Activated naive CD4-positive, alpha-beta T cell treated with anti-CD3 and anti-CD28 coated beads, Interleukin-2, amount 50 U/mL, for 72 hours (primary cell): Measurements from ENCODE around the gene CELSR2. TPM values are rescaled to one million over a fixed set of nuclear protein-coding genes. Genes with fewer than 3 reads are reported as not detected.

Experiments used
- ATAC-seq, 2 donors: fragments of 150-1000 bp; cut with Tn5 transposase; 2 replicates each; pipeline ENCODE4 v1.10.0; 2021; ENCODE audit warnings: mild to moderate bottlenecking in 2 of 2, moderate library complexity in 2 of 2
- DNase-seq, 2 donors: peaks; one replicate each; pipeline ENCODE4 v3.0.0; 2021 to 2022; ENCODE audit warnings: low spot score in 2 of 2
- H3K27ac Mint-ChIP-seq, 2 donors: one replicate each; pipeline ENCODE4 v1.8.0; 2022; ENCODE audit warnings: mild to moderate bottlenecking in 2 of 2, mixed read lengths in 2 of 2
- H3K36me3 Mint-ChIP-seq, 2 donors: one replicate each; pipeline ENCODE4 v1.8.0; 2022; ENCODE audit warnings: mixed read lengths in 2 of 2
- H3K9me3 Mint-ChIP-seq, 2 donors: one replicate each; pipeline ENCODE4 v1.8.0; 2022; ENCODE audit warnings: mixed read lengths in 2 of 2
- total RNA-seq, 2 donors: library from RNA; stranded (reverse); gene quantifications; one replicate each; pipeline ENCODE4 v1.2.3, GENCODE V29; 2022

Gene CELSR2
- total RNA-seq, 2 donors from 2014 or later = 0.39 to 3.9 TPM

DNA sequence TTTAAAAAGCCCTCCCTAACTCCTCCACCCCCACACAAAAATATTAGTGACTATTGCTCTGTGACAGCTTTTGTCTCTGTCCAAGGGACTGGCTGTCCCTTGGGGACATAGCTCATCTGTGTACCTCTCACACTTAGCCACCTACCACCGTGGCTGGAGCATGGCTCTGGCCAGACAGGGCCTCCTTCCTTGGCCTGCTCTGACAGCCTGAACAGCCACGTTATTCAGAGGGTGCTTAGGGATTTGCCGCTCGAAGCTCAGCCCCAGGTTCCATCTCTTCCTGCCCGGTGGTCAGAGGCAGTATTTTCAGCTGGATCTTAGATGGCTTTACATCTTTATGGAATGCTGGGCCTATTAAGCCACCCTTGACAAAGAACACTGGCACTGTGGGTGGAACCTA lies 6.1 kb upstream of the CELSR2 start:
- Mint-ChIP-seq H3K27ac (peak overlapping the region in 1 of 2 donors; percentile 14), H3K36me3 (no peaks in the 10 kb centered on the region), H3K9me3 (no peaks in the 10 kb centered on the region)
- peak in 1 of 2 donors; percentile 41 for DNase-seq
- no peak for ATAC-seq

DNA sequence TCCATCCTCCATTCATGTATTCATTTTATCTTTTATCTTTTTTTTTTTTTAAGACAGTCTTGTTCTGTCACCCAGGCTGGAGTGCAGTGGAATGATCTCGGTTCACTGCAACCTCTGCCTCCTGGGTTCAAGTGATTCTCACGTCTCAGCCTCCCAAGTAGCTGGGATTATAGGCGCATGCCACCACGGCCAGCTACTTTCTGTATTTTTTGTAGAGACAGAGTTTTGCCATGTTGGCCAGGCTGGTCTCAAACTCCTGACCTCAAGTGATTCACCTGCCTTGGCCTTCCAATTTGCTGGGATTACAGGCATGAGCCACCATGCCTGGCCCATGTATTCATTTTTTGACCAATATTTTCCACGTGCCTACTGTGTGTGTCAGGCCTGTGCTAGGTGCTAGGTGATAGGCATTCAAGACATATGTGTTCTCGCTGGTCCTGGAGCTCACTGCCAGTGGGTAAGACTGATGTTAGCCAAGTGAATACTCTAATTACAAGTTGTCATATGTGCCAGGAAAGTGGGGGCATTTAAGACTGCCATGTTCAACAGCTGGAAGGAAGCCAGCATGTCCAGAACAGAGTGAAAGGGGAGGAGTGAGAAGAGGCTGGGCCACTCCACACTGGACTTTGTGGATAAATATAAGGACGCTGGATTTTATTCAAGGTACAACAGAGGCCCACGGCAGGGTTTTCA lies 5.3 kb upstream of the CELSR2 start:
- H3K9me3 Mint-ChIP-seq = no peaks in the 10 kb centered on the region
- DNase-seq (no peak), ATAC-seq (no peak)
- H3K27ac Mint-ChIP-seq = no peak overlapping the region
- H3K36me3 Mint-ChIP-seq = no peaks in the 10 kb centered on the region

DNA sequence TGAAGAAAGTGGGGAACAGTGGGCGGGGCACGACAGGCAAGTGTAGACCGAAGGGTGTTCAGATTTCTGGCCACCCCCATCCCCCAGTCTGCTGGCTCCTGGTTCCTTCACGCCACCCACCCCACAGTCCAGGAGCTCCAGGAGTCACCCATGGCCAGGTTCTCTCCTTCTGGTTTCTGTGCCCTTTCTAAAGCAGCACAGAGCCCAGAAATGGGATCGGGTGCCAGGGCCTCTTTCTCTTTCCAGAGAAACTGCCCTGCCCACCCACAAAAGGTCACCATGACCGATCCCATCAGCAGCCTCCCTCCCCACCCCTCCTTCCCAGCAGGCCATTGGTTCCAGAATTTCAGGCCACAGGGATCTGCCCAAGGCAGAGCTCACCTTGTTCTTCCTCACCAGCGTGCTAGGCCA lies 3.2 kb upstream of the CELSR2 start:
- Mint-ChIP-seq H3K27ac (no peak overlapping the region), H3K36me3 (no peaks in the 10 kb centered on the region), H3K9me3 (no peaks in the 10 kb centered on the region)
- ATAC-seq (no peak), DNase-seq (peak in 1 of 2 donors; percentile 26)

DNA sequence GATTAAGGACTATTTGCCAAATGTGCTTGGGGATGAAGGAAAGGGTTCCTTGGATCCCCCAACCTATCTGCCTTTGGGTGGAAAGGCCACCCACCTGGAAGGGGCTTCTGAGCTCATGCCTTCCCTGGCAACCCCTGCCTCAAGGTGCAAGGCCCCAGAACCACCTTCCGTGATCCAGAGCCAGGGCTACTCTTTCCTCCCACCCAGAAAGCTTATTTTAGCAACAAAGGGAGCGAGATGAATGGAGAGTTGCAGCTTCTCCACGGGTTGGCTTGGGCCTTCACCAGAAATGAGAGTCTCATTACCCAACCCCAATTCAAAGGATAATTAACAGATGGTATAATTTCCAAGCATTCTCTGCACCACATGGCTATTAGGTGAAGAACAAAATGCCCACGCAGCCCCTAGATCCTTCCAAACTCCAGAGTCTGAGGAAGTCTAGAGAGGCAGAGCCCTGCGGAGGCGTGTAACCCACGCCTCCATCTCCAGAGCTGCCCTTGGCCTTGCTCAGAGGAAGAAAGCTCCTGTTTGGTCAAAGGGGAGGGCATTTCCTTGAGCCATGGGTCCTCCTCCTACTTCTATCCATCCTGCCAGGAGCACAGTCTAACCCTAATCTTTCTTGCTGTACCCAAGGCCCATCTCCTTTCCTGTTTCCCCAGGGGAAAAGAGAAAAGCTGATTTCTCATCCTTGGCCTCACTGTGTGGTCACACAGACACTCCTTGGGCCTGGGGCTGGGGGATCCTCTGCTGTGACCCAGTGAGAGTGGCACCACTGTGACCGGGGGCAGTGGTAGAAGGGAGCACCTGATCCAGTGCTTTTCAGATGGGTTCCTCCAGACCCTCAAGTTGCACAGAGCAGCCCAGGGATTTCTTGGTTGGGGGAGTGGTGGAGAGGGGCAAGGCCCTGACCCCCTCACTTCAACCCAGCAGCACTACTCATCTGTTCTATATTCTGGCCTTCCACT lies 1.7 kb upstream of the CELSR2 start:
- Mint-ChIP-seq H3K27ac (no peak overlapping the region), H3K9me3 (no peaks in the 10 kb centered on the region), H3K36me3 (no peaks in the 10 kb centered on the region)
- ATAC-seq = no peak
- DNase-seq = no peak

DNA sequence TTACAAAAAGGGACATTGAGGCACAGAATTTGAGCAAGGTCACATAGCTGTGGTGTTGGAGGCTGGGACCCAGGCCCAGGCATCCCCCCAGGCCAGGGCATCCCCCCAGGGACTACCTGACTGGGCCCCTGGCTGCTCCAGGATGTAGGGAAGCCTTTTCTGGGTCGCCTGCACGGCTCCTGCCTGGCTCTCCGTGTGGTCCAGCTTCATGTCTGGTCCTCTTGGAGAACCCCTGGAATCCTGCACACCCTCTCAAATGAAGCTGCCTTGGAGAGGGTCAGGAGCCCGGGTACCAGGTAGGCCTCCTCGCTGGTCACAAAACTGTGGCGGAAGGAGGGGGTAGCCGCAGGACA lies 919 bp upstream of the CELSR2 start:
- DNase-seq (no peak), ATAC-seq (no peak)
- Mint-ChIP-seq H3K36me3 (no peaks in the 10 kb centered on the region), H3K9me3 (no peaks in the 10 kb centered on the region), H3K27ac (no peak overlapping the region)

DNA sequence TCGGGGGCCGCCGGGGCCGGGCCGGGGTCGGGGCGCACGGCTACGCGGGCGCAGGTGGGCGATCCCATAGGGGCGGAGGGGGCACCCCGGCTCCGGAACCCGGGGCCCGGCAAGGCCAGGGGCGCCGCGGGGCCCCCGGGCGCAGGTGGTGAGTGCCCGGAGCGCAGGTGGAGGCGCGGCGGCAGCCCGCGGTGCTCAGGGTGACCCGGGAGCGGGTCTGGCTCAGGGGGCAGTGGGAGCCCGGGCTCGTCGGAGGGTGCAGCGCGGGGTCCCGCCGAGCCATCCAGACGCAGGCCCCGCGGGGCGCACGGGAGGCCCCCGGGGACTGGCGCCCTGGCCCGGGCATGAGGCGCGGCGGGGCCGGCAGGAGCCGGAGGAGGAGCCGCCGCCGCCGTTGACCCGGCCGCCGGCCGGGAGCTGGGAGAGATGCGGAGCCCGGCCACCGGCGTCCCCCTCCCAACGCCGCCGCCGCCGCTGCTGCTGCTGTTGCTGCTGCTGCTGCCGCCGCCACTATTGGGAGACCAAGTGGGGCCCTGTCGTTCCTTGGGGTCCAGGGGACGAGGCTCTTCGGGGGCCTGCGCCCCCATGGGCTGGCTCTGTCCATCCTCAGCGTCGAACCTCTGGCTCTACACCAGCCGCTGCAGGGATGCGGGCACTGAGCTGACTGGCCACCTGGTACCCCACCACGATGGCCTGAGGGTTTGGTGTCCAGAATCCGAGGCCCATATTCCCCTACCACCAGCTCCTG lies 489 bp downstream of the CELSR2 start:
- H3K27ac Mint-ChIP-seq = no peak overlapping the region
- H3K36me3 Mint-ChIP-seq = no peaks in the 10 kb centered on the region
- no peak for DNase-seq
- no peaks in the 10 kb centered on the region for H3K9me3 Mint-ChIP-seq
- peak; percentile 44 to 51 for ATAC-seq

DNA sequence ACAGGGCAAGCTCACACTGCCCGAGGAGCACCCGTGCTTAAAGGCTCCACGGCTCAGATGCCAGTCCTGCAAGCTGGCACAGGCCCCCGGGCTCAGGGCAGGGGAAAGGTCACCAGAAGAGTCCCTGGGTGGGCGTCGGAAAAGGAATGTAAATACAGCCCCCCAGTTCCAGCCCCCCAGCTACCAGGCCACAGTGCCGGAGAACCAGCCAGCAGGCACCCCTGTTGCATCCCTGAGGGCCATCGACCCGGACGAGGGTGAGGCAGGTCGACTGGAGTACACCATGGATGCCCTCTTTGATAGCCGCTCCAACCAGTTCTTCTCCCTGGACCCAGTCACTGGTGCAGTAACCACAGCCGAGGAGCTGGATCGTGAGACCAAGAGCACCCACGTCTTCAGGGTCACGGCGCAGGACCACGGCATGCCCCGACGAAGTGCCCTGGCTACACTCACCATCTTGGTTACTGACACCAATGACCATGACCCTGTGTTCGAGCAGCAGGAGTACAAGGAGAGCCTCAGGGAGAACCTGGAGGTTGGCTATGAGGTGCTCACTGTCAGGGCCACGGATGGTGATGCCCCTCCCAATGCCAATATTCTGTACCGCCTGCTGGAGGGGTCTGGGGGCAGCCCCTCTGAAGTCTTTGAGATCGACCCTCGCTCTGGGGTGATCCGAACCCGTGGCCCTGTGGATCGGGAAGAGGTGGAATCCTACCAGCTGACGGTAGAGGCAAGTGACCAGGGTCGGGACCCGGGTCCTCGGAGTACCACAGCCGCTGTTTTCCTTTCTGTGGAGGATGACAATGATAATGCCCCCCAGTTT lies 1.3 kb downstream of the CELSR2 start:
- H3K36me3 Mint-ChIP-seq = no peaks in the 10 kb centered on the region
- no peak overlapping the region for H3K27ac Mint-ChIP-seq
- no peaks in the 10 kb centered on the region for H3K9me3 Mint-ChIP-seq
- ATAC-seq = no peak
- no peak for DNase-seq

DNA sequence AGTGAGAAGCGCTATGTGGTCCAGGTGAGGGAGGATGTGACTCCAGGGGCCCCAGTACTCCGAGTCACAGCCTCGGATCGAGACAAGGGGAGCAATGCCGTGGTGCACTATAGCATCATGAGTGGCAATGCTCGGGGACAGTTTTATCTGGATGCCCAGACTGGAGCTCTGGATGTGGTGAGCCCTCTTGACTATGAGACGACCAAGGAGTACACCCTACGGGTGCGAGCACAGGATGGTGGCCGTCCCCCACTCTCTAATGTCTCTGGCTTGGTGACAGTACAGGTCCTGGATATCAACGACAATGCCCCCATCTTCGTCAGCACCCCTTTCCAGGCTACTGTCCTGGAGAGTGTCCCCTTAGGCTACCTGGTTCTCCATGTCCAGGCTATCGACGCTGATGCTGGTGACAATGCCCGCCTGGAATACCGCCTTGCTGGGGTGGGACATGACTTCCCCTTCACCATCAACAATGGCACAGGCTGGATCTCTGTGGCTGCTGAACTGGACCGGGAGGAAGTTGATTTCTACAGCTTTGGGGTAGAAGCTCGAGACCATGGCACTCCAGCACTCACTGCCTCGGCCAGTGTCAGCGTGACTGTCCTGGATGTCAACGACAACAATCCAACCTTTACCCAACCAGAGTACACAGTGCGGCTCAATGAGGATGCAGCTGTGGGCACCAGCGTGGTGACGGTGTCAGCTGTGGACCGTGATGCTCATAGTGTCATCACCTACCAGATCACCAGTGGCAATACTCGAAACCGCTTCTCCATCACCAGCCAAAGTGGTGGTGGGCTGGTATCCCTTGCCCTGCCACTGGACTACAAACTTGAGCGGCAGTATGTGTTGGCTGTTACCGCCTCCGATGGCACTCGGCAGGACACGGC lies 2.2 kb downstream of the CELSR2 start:
- no peaks in the 10 kb centered on the region for H3K36me3 Mint-ChIP-seq
- DNase-seq (no peak), ATAC-seq (no peak)
- no peak overlapping the region for H3K27ac Mint-ChIP-seq
- H3K9me3 Mint-ChIP-seq = no peaks in the 10 kb centered on the region

DNA sequence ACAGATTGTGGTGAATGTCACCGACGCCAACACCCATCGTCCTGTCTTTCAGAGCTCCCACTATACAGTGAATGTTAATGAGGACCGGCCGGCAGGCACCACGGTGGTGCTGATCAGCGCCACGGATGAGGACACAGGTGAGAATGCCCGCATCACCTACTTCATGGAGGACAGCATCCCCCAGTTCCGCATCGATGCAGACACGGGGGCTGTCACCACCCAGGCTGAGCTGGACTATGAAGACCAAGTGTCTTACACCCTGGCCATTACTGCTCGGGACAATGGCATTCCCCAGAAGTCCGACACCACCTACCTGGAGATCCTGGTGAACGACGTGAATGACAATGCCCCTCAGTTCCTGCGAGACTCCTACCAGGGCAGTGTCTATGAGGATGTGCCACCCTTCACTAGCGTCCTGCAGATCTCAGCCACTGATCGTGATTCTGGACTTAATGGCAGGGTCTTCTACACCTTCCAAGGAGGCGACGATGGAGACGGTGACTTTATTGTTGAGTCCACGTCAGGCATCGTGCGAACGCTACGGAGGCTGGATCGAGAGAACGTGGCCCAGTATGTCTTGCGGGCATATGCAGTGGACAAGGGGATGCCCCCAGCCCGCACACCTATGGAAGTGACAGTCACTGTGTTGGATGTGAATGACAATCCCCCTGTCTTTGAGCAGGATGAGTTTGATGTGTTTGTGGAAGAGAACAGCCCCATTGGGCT lies 3.0 kb downstream of the CELSR2 start:
- H3K27ac Mint-ChIP-seq = no peak overlapping the region
- ATAC-seq = no peak
- no peaks in the 10 kb centered on the region for H3K9me3 Mint-ChIP-seq
- no peak for DNase-seq
- no peaks in the 10 kb centered on the region for H3K36me3 Mint-ChIP-seq

DNA sequence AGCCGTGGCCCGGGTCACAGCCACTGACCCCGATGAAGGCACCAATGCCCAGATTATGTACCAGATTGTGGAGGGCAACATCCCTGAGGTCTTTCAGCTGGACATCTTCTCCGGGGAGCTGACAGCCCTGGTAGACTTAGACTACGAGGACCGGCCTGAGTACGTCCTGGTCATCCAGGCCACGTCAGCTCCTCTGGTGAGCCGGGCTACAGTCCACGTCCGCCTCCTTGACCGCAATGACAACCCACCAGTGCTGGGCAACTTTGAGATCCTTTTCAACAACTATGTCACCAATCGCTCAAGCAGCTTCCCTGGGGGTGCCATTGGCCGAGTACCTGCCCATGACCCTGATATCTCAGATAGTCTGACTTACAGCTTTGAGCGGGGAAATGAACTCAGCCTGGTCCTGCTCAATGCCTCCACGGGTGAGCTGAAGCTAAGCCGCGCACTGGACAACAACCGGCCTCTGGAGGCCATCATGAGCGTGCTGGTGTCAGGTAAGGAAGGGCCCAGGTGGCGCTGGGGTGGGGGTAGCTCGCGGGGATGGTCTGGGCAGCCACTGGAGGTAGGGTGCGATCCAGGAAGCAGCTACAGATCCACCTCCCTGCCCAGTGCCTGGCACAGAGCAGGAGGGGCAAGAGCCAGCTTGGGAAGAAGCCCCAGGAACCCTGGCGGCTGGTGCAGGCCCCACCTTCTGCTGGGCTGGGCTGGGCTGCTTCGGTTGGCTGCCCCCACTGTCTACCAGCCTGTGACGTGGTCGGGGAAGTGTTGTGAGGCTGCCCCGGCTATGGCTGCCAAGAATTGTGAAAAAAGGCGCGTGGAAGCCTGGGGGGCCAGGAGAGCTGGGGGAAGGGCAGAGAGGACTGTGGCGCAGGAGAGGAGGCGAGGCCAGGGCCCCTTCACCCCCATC lies 3.8 kb downstream of the CELSR2 start:
- Mint-ChIP-seq H3K36me3 (no peaks in the 10 kb centered on the region), H3K27ac (no peak overlapping the region), H3K9me3 (no peaks in the 10 kb centered on the region)
- DNase-seq (no peak), ATAC-seq (no peak)

DNA sequence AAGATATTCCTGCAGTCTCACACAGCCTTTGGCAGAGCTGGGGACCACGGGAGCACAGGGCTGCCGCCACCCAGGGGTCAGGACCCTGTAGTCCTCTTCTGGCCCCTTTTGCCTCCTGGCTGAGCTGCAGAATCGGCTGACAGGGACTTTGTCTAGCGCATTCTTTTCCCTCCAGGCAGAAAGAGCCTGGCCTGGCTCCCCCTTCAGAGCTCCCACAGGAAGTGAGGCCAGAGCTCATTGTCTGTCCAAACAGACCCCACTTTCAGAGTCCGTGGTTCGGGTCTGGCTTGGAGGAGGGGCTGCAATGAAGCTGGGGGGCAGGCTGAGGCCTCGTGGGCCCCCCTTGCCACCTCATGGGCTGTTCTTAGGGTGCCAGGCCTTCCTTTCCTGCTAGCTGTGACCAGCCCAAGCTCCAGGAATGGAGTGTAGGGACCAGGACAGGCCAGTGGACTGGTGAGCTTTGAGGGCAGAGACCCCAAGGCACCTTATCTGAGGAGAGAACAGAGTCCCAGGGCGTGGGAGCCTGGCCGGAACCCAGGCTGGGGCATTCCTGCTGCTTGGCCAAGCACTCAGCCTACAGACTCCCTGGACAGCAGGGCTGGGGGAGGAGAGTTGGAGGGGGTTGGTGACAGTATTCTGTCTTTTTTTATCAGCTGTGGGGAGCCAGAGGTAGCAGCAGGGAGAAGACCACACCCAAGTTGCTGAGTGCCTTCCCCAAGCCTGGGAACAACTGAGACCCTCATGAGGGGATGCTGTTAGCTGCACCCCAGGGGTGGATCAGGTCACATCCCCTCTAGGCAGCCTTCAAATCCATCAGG lies 4.7 kb downstream of the CELSR2 start:
- ATAC-seq = no peak
- Mint-ChIP-seq H3K9me3 (no peaks in the 10 kb centered on the region), H3K36me3 (no peaks in the 10 kb centered on the region), H3K27ac (peak overlapping the region in 1 of 2 donors; percentile 29)
- no peak for DNase-seq

DNA sequence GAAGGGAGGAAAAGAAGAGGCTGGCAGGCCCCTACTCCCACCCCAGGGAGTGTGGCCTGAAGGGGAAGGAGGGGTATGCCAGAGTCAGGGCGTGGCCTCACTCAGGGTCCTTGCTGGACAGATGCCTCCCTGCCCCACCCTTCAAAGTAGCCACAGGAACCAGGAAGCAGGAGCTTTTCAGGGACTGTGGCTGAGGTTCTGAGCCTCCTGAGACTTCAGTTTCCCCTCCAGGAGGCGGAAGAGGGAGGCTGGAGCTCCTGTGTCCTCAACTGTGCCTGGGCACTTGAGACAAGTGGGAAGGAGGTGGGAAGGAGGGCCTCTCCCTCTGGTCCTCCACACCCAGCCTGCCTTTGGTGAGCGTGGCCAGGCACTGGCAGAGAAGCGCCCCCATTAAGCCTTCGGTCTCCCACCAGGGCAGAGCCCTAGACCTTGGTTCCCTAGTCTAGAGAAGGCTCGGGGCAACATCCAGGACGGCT lies 5.3 kb downstream of the CELSR2 start:
- Mint-ChIP-seq H3K9me3 (no peaks in the 10 kb centered on the region), H3K27ac (no peak overlapping the region), H3K36me3 (no peaks in the 10 kb centered on the region)
- DNase-seq = no peak
- ATAC-seq = no peak

DNA sequence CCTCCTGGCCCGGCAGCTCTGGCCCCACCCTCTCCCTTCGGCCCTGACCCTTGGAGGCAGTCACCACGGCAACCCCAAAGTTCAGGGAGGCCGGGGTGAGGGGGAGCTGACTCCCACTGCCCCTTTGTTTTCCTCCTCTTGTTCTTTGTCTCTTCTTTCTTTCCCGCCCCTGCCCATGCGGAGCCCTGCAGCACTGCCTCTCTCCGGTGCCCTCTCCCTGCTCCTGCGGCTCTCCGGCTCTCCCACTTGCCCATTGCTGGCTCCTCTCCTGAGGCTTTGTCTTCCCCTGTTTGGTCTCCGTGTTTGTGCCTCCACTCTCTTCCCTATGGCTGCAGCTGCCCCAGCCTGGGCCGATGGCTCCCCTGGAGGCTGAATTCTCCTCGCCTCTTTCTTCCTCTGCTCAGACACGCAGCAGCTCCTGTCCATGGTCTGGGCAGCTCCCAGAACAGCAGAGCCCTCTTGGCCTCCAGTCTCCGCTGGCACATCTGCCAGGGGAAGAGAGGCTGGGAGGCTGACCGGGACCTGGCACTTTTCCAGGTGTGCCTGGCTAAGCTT lies 5.8 kb downstream of the CELSR2 start:
- Mint-ChIP-seq H3K36me3 (no peaks in the 10 kb centered on the region), H3K9me3 (no peaks in the 10 kb centered on the region), H3K27ac (no peak overlapping the region)
- ATAC-seq = no peak
- DNase-seq = no peak
